Ishikawa (cell line): ENCODE results near the gene LBR.

Experiments used
- CREB1 ChIP-seq: IDR thresholded peaks from 2 replicates; pipeline ENCODE4 v1.6.1; 2012; ENCODE audit warnings: low read depth
- EGR1 ChIP-seq: IDR thresholded peaks from 2 replicates; pipeline ENCODE4 v1.6.1; 2012
- EP300 ChIP-seq: IDR thresholded peaks from 2 replicates; pipeline ENCODE4 v1.6.1; 2012; ENCODE audit warnings: borderline replicate concordance
- FOXM1 ChIP-seq: IDR thresholded peaks from 2 replicates; pipeline ENCODE4 v1.6.1; 2012; ENCODE audit warnings: low read depth, borderline replicate concordance
- MAX ChIP-seq: IDR thresholded peaks from 2 replicates; pipeline ENCODE4 v1.6.1; 2012
- NFIC ChIP-seq: IDR thresholded peaks from 2 replicates; pipeline ENCODE4 v1.6.1; 2012
- RAD21 ChIP-seq: IDR thresholded peaks from 2 replicates; pipeline ENCODE4 v1.6.1; 2012; ENCODE audit warnings: low read depth
- REST ChIP-seq: IDR thresholded peaks from 2 replicates; pipeline ENCODE4 v1.6.1; 2012; ENCODE audit warnings: low read depth, mild to moderate bottlenecking
- TAF1 ChIP-seq: IDR thresholded peaks from 2 replicates; pipeline ENCODE4 v1.6.1; 2012; ENCODE audit warnings: low read depth, mild to moderate bottlenecking
- TCF12 ChIP-seq: IDR thresholded peaks from 2 replicates; pipeline ENCODE4 v1.6.1; 2012; ENCODE audit warnings: low read depth
- TEAD4 ChIP-seq: IDR thresholded peaks from 2 replicates; pipeline ENCODE4 v1.6.1; 2012
- USF1 ChIP-seq: IDR thresholded peaks from 2 replicates; pipeline ENCODE4 v1.6.1; 2012
- YY1 ChIP-seq: IDR thresholded peaks from 2 replicates; pipeline ENCODE4 v1.6.1; 2012; ENCODE audit warnings: low read depth
- ZBTB7A ChIP-seq: IDR thresholded peaks from 2 replicates; pipeline ENCODE4 v1.6.1; 2012; ENCODE audit warnings: low read depth

LBR gene

GRCh38 chr1:225354906-225355305 lies 72.9 kb downstream of the LBR start:
- TF ChIP-seq EP300 (no peak), TAF1 (no peak), NFIC (no peak), REST (no peak), EGR1 (no peak), MAX (no peak), TCF12 (no peak), USF1 (no peak), FOXM1 (no peak), YY1 (no peak), RAD21 (no peak), TEAD4 (no peak), ZBTB7A (no peak), CREB1 (no peak)
